Activated CD4-positive, alpha-beta T cell treated with anti-CD3 and anti-CD28 coated beads, Interleukin-2, amount 50 U/mL, for 24 hours (primary cell): Measurements from ENCODE around the gene KAZN.

Experiments
- DNase-seq, 2 donors: peaks; one replicate each; pipeline ENCODE4 v3.0.0-alpha.2; 2020; ENCODE audit warnings: low read depth in 1 of 2, low spot score in 1 of 2

Gene KAZN

DNA sequence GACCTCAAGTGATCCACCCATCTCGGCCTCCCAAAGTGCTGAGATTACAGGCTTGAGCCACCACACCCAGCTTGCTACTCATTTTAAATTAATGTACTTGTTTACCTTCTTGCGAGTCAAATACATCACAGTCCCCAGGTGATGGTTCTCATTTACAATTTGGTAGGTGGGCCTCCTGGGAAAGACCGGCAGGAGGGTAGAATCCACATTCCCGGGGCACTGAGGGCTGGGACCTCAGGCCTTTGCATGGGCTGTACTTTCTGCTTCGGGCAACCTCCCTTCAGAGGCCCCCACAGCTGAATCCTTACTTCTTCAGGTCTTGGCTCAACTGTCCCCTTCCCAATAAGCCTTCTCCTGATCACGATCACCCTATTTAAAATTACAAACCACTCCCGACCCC is 165.5 kb downstream of the KAZN start:
- DNase-seq = no peak

DNA sequence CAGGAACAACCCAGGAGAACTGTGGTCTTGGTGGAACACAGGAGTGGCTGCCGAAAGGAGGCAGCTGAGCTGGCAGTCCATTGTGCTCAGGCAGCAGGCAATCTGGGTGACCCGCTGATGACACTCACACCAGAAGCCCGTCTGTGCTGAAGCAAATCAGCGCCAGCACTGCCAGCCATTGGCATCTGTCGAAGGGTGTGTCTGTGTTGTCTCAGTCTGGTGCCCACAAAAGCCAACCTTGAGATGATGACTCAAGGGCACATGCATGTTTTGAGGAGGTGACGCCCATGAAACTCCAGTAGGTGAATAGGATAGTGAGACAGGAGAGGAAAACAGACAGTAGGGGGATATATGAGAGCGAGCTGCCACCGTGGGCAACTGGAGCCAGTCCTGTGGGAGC is 167.3 kb downstream of the KAZN start:
- no peak for DNase-seq

DNA sequence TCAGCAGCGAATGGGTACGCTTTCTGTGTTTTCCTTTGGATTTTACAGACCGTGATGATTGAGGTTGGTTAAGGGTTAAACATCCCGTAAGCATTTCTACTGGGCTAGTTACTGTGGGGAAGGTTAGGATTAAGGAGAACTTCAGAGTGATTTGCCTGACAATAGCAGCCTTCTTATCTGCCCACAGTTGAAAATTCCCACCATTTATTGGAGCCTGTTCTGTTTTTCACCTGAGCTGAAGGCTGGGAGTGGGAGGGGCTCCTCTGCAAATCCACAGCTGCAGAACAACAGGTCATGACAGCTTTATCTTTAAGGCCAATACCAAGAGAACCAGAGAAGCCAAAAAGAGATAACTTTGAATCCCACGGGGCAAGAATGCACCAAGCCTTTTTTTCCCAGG is 168.6 kb downstream of the KAZN start:
- no peak for DNase-seq

DNA sequence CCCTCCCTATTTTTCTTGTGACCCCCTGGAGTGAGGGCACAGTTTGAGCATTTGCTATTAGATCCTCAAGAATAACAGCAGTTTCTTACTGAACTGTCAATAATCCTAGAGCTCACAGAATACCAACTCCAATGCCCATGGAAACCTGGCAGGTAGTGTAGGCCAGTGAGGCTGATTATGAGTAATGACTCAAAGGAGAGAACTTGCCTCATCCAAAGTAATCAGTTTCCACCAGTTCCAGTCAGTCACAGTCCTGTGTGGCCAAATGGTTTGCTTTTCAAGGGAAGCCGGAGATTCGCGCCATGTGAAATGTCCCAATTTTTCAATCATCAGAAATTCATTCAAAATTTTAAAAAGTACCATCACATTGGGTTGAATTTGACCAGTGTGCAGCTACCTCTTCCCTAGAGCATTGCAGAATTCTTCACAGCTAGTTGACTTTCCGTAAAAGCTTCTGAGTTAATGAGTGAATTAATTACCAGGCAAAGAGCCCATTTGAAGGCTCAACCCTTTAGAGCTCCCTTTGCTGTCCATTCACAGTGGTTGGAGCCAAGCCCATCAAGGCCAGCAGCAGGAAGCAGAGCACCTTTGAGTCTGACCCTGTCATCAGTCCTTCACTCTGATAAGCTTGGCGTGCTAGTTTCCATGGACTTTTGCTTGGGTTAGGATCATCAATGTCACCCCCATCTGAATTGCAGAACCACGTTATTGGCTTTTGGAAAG is 170.3 kb downstream of the KAZN start:
- no peak for DNase-seq

DNA sequence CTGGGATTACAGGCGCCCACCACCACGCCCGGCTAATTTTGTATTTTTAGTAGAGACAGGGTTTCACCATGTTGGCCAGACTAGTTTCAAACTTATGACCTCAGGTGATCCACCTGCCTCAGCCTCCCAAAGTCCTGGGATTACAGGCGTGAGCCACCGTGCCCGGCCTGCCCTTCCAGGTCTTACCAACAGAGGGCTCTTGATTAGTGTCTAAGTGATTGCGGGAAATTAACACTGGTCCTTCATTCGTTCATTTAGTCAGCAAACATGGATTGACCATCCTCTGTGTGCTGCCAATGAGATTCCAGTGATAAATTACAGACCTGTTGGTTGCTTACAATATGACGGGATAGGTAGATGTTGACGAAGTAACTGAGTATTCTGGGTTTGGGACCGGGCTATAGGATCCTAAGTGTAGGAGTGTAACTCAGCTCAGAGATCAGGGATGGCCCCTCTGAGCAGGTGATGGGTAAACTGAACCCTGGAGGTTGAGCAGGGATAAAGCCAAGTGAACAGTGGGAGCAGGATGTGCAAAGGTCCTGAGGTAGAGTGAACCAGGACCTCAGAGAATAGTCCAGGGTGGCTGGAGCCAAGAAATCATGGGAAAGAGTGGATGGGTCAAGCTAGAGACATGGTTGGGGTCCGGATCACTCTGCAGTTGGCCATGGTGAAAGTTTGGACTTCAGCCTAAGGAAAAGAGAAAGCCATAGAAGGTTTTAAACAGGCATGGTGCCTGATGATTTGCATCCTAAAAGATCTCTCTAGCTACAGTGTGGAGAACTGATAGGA is 171.2 kb downstream of the KAZN start:
- no peak for DNase-seq

DNA sequence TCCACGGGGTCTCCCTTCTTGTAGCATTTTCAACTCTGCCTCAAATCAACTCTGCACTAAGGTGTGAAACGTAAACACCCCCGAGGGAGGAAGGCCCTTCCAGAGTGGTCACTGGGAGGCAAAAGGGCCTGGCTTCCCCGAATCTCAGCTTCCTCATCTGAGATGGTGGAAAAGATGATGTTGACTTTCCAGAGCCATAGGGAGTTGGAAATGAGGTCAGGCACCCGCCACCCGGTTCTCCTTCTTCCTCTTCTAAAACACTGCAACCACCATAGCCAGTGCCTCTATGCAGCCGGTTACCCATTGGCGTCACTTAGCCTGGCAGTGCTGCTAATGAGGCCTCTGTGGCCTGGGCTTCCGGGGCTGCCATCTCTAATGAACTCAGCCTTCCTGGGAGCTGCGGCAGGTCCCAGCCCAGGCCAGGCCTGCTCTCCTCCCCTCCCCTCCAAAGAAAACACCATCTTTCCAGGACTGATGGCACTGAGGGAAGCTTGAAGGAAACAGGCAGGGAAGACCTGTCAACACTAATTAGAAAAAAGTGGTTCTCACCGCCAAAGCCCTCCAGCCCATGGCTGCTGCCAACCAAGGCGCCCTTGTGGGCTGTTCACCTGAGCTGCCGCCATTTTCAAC is 175.0 kb downstream of the KAZN start:
- DNase-seq = no peak

DNA sequence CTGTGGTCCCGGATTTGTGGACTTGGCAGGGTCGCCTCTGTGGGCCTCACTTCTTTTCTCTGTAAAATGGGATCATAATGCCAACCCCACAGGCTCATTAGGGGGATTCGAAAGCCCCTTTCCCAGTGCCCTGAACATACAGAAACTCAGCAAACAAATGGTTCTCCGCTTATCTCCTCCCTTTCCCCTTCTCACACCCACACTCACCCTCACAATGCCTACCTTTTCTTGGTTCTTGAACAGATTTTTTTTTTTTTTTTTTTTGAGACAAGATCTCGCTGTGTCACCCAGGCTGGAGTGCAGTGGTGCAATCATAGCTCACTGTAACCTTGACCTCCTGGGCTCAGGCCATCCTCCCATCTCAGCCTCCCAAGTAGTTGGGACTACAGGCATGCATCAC is 175.7 kb downstream of the KAZN start:
- DNase-seq = no peak

DNA sequence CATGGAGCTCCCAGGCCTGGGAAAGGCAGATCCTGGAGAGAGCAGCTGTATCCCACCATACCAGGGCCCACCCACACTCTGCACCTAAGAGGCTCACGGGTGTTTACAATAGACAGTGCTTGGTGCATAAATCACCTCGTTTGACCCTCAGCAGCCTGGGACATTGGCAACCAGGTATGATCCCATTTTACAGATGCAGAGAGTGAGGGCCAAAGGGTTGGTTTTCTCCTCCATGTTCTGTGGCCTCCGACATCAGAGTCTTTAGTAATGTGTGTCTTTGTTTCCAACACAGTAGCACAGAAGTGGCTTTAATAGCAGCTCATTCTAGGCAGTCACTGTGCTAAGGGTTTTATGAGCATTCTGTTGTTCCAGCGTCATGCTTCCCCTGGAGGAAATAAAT is 176.5 kb downstream of the KAZN start:
- no peak for DNase-seq

DNA sequence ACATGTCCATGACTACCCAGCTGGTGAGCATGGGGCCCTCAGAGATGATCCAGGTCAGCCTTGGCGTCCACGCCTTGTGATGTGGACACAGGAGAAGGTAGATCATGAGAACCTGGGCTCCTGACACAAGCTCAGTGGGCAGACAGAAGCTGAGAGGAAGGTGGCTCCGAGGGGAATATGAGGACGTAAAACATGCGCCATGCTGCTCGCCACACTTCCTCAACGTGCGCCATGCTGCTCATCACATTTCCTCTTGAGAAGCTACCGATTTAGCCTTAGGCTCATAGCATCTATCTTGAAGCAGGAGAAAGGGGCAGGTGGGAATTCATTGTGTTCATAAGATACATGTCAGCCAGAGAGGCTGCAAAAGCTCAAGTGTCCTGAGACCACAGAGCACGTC is 176.9 kb downstream of the KAZN start:
- no peak for DNase-seq

DNA sequence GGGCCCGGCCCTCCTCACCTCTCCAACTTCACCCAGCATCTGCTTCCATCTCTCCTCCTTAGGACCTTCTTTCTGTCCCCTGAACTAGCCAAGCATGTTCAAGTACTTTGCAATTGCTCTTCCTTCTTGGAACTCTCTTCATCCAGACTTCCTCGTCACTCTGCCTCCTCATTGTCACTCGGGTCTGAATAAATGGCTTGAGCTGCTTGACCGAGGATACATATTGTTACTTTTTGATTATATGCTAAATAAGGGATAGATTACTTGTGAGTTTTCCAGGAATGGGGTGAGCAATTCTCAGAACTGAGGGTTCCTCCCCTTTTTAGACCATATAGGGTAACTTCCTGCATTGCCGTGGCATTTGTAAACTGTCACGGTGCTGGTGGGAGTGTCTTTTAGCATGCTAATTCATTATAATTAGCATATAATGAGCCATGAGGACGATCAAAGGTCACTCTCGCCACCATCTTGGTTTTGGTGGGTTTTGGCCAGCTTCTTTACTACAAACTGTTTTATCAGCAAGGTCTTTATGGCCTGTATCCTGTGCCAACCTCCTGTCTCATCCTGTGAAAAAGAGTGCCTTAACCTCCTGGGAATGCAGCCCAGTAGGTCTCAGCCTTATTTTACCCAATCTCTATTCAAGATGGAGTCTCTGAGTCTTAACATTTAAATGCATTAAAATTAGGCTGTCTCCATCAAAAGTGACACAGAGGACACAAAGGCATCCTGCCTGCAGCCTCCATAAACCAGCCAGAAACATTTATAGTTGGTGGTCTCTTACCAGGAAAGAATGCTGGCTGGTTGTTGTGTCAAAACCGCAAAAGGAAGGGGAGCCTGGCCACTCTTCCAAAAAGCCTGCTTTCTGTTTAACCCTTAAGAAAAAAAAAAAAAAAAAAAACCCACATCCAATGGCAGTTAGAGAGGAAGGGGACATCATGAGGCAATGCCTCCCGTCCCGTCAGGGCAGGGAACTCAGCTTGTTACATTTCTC is 179.3 kb downstream of the KAZN start:
- DNase-seq = no peak

DNA sequence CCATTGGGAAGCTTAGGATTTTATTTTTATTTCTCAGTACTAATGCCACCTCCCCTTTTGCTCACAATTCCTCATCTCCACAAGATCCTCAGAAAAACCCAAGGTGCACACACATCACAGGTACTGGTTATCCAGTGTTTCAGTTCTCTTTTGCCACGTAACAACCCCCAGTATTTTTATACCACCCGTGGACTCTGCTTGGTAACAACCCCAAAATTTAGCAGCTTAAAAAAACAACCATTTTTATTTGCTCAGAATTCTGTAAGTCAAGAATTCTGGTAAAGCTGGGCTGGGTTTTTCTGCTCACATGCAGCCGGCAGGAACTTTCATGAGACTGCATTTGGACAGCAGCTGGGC is 180.0 kb downstream of the KAZN start:
- no peak for DNase-seq

DNA sequence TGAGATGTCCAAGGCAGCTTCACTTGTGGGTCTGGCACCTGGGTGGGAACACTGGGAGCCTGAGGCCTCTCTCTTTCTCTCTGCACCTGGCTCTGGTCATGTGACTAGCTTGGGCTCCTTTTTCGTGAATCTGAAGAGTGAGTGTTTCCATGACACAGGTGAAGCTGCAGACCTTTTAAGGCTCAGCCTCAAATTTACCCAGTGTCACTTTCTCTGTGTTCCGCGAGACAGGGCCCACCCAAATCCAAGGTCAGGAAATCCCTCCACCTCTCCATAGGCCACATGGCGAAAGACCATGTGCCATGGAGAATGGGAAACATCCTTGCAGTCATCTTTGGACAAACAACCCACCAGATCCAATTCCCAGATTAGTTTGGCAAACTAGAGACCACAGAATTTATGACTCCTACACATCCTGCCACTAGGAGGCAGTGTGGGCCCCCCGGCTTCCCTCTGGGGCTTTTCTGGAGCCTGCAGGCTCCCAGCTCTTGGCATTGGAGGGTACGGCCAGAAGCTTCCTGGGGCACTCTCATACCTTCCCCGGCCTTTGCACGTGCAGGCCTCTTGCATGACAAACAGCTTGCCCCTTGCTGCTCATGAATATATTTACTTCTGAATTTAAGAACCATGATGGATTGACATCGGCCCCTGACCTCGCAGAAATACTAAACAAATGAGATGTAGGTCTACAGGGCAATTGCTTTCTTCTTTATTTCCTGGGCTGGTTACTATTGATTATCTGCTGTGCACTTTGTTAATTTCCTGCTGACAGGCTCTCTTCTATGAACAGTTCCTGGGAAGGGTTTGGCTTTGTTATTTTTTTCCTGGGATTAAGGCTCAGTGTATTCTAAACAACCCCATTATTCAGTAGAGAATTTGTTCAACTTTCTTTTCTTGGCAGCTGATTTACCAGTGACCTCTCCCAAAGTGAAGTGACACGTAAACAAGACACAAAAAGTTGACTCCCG is 180.7 kb downstream of the KAZN start:
- peak in 1 of 2 donors; percentile 2 for DNase-seq

DNA sequence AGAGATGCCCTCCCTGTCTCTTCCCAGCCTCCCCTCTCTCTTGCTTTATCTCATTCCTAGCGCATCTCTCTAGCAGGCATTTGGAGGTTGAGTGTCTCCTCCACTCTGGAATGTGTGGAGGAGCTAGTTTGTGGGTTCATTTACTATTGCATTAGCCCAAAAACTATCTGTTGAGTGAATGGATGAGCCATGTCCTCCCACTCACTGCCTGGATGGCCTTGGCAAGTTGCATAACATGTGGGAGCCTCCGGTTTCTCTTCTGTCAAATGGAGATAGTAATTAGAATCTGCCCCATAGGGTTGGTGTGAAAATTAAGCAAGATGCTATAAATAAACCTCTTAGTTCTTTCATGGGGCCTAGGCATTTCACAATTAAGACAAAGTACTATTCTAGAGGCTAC is 181.8 kb downstream of the KAZN start:
- no peak for DNase-seq

DNA sequence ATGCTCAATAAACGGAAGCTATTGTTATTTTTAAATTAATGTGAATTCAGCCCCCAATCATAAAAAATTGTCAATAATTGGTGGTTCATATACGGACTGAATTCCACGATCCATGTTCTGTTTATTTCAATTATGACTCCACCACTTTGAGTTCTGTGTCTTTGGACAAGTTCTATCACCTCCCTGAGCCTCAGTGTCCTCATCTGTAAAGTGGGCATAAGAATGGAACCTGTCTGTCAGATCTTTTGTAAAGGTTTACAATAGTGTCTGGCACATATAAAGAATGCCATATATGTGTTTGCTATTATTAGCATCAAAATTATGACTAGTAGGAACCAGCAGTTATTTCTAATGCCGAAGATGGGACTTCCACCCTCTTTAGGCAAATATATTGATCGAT is 183.3 kb downstream of the KAZN start:
- DNase-seq = no peak

DNA sequence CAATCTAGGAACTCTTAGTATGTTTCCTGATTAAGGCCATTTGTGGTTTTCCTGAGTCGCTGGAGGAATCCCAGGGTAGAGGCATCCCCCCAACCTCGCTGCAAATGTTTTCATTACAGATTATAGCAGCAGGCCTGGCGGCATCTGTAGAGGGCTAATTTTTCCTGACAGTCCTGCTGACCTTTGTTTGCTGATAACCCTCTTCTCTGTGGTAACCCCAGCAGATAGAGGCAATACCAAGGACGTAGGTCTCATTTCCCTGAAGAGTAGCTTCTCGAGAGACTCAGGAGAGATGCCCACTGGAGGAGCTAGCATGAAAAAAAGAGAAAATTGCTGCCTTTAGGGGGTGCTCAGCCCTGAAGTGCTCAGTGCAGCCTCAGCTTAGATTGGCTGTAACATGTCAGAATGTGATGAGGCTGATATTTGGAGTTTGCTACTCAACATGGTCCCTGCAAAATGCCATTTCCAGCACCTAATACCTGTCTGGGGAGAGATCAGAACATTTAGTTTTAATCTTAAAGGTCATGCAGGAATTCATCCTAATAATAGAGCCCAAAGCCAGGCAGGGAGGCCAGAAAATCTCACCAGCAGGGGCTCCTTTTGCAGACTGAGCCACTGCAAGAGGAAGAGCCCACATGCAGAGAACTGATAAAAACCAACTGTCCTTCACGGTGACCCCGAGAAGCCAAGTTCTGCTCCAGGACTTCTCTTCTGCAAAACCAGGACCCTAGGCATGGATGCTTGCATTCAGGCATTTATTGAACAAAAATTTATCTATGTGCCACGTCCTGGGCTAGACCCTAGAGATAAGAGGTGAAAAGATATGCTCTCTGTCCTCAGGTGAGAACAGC is 184.5 kb downstream of the KAZN start:
- no peak for DNase-seq

DNA sequence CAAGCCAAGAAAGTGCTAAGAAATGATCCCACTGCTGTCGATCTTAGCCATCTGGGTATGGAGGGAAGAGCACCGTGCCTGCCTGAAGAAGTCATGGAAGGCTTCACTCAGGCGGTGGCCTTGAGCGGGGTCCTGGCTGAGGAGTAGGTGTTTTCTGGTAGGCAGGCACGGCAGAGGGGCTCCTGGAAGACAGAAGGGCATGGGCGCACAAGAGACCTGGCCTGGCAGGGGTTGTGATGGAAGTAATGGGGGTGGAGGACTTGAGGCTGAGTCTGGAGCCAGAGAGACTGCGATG is 185.1 kb downstream of the KAZN start:
- no peak for DNase-seq

DNA sequence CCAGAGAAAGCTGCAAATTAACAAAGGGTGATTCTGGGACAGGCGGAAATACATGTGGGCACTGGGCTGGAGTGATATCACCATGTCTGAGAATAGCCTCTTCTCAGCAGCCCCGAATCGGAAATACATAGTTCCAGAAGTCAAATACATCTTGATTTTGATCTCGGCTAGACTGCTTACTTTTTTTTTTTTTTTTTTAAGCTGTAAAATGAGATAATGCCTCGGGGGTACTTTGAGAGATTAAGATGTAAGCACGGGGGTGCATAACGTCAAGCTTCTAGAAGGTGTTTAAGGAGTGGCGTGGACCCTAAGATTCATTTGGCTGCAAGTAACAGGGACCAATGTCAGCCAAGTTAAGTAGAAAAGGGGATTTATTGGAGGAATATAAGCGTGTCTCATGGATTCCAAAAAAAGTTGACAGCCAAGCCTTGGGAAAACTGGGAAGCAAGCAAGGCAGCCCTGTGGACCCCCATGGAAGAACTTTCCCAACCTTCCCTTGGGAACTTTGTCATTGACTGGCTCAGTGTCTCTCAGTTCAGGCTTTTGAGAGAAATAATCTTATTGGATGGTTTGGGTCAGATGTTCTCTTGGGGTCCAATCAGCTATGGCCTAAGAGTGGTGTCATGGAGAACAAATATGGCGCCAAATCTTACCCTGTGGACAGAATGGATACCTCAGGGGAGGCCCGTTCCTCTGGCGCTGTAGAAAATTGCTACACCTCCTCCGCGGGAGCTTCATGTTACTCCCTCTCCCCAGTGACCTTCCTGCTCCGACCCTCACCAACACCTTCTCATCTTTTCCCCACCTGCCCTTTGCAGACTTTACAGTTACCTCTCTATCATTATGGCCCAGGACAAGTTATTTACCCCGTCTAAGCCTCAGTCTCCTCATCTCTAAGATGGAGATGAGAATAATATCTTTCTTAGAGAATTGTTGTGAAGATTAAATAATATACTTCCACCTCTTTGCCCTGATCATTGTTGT is 186.6 kb downstream of the KAZN start:
- no peak for DNase-seq

DNA sequence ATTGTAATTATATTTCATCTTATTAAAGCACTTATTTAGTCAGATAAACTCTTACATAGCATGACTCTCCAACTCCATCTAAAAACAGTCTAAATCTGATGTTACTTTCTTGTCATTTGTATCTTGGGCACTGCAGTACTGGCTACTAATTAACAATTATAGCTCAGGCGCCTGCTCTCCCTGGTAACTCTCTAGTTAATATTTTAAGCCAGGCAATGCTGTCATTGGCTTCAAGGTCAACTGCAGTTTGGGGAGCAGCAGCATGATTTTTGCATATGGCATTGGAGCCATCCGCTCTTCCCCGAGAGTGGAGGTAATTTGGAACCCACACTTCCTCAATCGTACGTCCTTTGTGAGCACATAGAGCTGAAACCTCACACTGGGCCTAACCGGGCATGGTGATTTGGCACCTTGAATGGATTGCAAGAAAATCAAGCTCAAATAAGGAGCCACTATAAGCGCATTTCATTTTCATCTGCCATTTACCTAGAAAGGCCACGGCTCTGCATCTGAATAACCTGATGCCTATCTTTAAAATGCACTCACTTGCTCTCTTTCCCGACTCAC is 187.7 kb downstream of the KAZN start:
- DNase-seq = no peak
